Muscle layer of colon (tissue), 2 donors: ENCODE measurements around the gene HNRNPA2B1.
"Not testable (repeated sequence)": the region's sequence is repeated elsewhere in the genome, so short reads cannot be mapped to it uniquely, and the experiment has no call there.

Experiments
- H3K27ac ChIP-seq: one replicate; pipeline ENCODE4 v1.7.0; 2013; ENCODE audit warnings: low read depth, mild to moderate bottlenecking, low read length, moderate library complexity
- H3K27me3 ChIP-seq, 2 donors: one replicate each; pipeline ENCODE4 v1.7.0; 2013; ENCODE audit warnings: low read length in 2 of 2, mild to moderate bottlenecking in 2 of 2; ENCODE audit not compliant: insufficient read depth in 2 of 2, control insufficient read depth in 1 of 2
- H3K36me3 ChIP-seq: one replicate; pipeline ENCODE4 v1.7.0; 2013; ENCODE audit warnings: mild to moderate bottlenecking, low read length; ENCODE audit not compliant: insufficient read depth
- H3K4me1 ChIP-seq: one replicate; pipeline ENCODE4 v1.7.0; 2013; ENCODE audit warnings: mild to moderate bottlenecking, low read length; ENCODE audit not compliant: insufficient read depth
- H3K4me3 ChIP-seq, 2 donors: one replicate each; pipeline ENCODE4 v1.7.0; 2013; ENCODE audit warnings: low read length in 2 of 2, low read depth in 1 of 2, mild to moderate bottlenecking in 1 of 2, moderate library complexity in 1 of 2
- H3K9ac ChIP-seq: one replicate; pipeline ENCODE4 v1.7.0; 2013; ENCODE audit warnings: low read length
- H3K9me3 ChIP-seq: one replicate; pipeline ENCODE4 v1.7.0; 2013; ENCODE audit warnings: mild to moderate bottlenecking, low read length
- donor health status: abdominal sarcoma.
- donor health status: Adenocarcinoma of cecum.

The HNRNPA2B1 gene

GRCh38 chr7:26188957-26189541 is 11.5 kb downstream of the HNRNPA2B1 start:
- Histone ChIP-seq H3K27me3 (no peaks in the 10 kb centered on the region), H3K9me3 (no peaks in the 10 kb centered on the region), H3K4me3 (no peak overlapping the region), H3K36me3 (peaks cover 63% of the 10 kb centered on the region), H3K4me1 (peaks cover 18% of the 10 kb centered on the region), H3K9ac (no peak overlapping the region), H3K27ac (no peak overlapping the region)

- Histone ChIP-seq H3K27me3 (no peaks in the 10 kb centered on the region), H3K36me3 (peaks cover 56% of the 10 kb centered on the region), H3K9me3 (no peaks in the 10 kb centered on the region), H3K9ac (no peak overlapping the region), H3K4me3 (no peak overlapping the region), H3K27ac (no peak overlapping the region), H3K4me1 (peaks cover 11% of the 10 kb centered on the region)
Measured at GRCh38 chr7:26188206-26188956, 12.2 kb downstream of the HNRNPA2B1 start.

- Histone ChIP-seq H3K9me3 (no peaks in the 10 kb centered on the region), H3K27ac (no peak overlapping the region), H3K4me1 (peaks cover 3% of the 10 kb centered on the region), H3K36me3 (peaks cover 48% of the 10 kb centered on the region), H3K27me3 (no peaks in the 10 kb centered on the region), H3K4me3 (no peak overlapping the region), H3K9ac (no peak overlapping the region)
Measured at GRCh38 chr7:26187380-26188205, 13.0 kb downstream of the HNRNPA2B1 start.

- peaks cover 40% of the 10 kb centered on the region for H3K36me3 ChIP-seq
- no peak overlapping the region for H3K9ac ChIP-seq
- no peaks in the 10 kb centered on the region for H3K9me3 ChIP-seq
- no peaks in the 10 kb centered on the region for H3K27me3 ChIP-seq
- no peaks in the 10 kb centered on the region for H3K4me1 ChIP-seq
- H3K4me3 ChIP-seq, result no peak overlapping the region
- no peak overlapping the region for H3K27ac ChIP-seq
Measured at GRCh38 chr7:26186364-26187311, 13.9 kb downstream of the HNRNPA2B1 start.

GRCh38 chr7:26185844-26186180 is 14.7 kb downstream of the HNRNPA2B1 start:
- H3K27me3 ChIP-seq, result no peaks in the 10 kb centered on the region
- H3K36me3 ChIP-seq, result peaks cover 33% of the 10 kb centered on the region
- no peak overlapping the region for H3K27ac ChIP-seq
- H3K9me3 ChIP-seq, result no peaks in the 10 kb centered on the region
- no peaks in the 10 kb centered on the region for H3K4me1 ChIP-seq
- H3K9ac ChIP-seq, result no peak overlapping the region
- H3K4me3 ChIP-seq, result no peak overlapping the region

DNA sequence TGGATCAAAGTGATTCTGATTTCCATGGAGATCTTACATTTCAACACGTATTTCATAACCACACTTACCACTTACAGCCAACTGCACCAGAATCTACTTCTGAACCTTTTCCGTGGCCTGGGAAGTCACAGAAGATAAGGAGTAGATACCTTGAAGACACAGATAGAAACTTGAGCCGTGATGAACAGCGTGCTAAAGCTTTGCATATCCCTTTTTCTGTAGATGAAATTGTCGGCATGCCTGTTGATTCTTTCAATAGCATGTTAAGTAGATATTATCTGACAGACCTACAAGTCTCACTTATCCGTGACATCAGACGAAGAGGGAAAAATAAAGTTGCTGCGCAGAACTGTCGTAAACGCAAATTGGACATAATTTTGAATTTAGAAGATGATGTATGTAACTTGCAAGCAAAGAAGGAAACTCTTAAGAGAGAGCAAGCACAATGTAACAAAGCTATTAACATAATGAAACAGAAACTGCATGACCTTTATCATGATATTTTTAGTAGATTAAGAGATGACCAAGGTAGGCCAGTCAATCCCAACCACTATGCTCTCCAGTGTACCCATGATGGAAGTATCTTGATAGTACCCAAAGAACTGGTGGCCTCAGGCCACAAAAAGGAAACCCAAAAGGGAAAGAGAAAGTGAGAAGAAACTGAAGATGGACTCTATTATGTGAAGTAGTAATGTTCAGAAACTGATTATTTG is 15.3 kb downstream of the HNRNPA2B1 start:
- no peaks in the 10 kb centered on the region for H3K4me1 ChIP-seq
- H3K4me3 ChIP-seq, result no peak overlapping the region
- no peaks in the 10 kb centered on the region for H3K27me3 ChIP-seq
- H3K9ac ChIP-seq, result no peak overlapping the region
- H3K9me3 ChIP-seq, result no peaks in the 10 kb centered on the region
- peaks cover 28% of the 10 kb centered on the region for H3K36me3 ChIP-seq
- H3K27ac ChIP-seq, result no peak overlapping the region

- H3K27me3 ChIP-seq, H3K4me3 ChIP-seq, H3K27ac ChIP-seq, H3K9me3 ChIP-seq, H3K9ac ChIP-seq, H3K4me1 ChIP-seq: not testable (repeated sequence)
- peaks cover 21% of the 10 kb centered on the region for H3K36me3 ChIP-seq
Measured at GRCh38 chr7:26184281-26185101, 16.1 kb downstream of the HNRNPA2B1 start.

DNA sequence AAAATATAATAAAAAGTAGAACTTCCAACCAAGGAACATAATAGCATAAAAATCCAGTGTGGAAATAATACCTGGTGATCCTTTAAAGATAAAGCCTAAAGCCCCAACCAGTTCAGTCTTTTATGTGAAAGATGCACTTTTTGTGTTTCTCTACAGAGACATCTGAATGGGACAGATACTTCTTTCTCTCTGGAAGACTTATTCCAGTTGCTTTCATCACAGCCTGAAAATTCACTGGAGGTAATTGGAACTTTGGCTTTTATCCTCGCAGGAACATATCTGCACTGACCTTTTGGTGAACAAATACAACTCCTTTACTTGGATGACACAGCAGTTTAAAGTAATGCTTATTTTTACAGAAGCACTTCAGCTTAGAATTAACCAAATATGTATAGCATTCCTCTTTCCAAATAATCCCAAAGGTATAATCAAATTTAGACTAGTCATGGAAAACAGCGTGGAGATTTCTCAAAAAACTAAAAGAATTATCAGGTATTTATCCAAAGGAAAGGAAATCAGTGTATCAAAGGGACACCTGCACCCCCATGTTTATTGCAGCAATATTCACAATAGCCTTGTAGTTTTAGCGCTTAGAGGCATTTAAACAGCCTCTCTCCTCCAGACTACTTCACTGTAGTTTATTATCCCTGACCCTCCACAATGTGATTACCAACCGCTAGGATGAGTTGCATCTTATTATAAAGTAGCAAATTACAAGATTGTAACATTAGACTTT is 16.8 kb downstream of the HNRNPA2B1 start:
- no peaks in the 10 kb centered on the region for H3K4me1 ChIP-seq
- H3K9ac ChIP-seq, result no peak overlapping the region
- H3K36me3 ChIP-seq, result peaks cover 13% of the 10 kb centered on the region
- H3K27ac ChIP-seq, result no peak overlapping the region
- no peaks in the 10 kb centered on the region for H3K9me3 ChIP-seq
- no peaks in the 10 kb centered on the region for H3K27me3 ChIP-seq
- no peak overlapping the region for H3K4me3 ChIP-seq

GRCh38 chr7:26182706-26183105 is 17.8 kb downstream of the HNRNPA2B1 start:
- H3K4me1 ChIP-seq, result no peaks in the 10 kb centered on the region

More at GRCh38 chr7:26182706-26183105, 17.8 kb downstream of the HNRNPA2B1 start:
- no peaks in the 10 kb centered on the region for H3K27me3 ChIP-seq
- H3K27ac ChIP-seq, result no peak overlapping the region
- H3K4me3 ChIP-seq, result no peak overlapping the region
- H3K9ac ChIP-seq, result no peak overlapping the region
- H3K9me3 ChIP-seq, result no peaks in the 10 kb centered on the region
- peaks cover 5% of the 10 kb centered on the region for H3K36me3 ChIP-seq
